ENCODE results near the gene SLC35B1.

DNA sequence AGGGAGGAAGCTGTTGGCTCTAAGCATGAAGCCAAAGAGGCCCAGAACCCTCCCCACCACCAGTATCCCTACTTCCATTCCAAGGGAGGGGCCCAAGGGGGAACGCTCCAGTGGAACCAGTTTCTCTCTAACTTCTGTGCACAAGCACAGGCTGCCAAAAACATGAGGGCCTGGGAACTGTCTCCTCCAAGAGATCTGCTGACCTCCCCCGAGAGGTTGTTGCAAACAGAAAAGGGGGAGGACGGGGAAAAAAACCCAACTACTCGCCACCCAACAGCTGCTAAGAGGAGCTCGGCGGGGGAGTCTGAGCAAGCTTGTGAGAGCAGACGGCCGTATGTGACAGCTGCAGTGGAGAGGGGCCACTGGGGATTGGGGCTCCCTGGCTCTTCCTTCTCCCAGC lies 15.7 kb upstream of the SLC35B1 start:
- TF ChIP-seq, protein P1, sequence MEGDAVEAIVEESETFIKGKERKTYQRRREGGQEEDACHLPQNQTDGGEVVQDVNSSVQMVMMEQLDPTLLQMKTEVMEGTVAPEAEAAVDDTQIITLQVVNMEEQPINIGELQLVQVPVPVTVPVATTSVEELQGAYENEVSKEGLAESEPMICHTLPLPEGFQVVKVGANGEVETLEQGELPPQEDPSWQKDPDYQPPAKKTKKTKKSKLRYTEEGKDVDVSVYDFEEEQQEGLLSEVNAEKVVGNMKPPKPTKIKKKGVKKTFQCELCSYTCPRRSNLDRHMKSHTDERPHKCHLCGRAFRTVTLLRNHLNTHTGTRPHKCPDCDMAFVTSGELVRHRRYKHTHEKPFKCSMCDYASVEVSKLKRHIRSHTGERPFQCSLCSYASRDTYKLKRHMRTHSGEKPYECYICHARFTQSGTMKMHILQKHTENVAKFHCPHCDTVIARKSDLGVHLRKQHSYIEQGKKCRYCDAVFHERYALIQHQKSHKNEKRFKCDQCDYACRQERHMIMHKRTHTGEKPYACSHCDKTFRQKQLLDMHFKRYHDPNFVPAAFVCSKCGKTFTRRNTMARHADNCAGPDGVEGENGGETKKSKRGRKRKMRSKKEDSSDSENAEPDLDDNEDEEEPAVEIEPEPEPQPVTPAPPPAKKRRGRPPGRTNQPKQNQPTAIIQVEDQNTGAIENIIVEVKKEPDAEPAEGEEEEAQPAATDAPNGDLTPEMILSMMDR (conservative IDR thresholded peaks at IDR 0.05; ENCODE audit: low read length) = no peak
- TF ChIP-seq EZH2phosphoT487 (IDR thresholded peaks at IDR 0.05; ENCODE audit: borderline replicate concordance, low read depth, low read length) = no peak

Data from OCI-LY7 (cell line).